Measurements from ENCODE around the gene HS1BP3.

The HS1BP3 gene

DNA sequence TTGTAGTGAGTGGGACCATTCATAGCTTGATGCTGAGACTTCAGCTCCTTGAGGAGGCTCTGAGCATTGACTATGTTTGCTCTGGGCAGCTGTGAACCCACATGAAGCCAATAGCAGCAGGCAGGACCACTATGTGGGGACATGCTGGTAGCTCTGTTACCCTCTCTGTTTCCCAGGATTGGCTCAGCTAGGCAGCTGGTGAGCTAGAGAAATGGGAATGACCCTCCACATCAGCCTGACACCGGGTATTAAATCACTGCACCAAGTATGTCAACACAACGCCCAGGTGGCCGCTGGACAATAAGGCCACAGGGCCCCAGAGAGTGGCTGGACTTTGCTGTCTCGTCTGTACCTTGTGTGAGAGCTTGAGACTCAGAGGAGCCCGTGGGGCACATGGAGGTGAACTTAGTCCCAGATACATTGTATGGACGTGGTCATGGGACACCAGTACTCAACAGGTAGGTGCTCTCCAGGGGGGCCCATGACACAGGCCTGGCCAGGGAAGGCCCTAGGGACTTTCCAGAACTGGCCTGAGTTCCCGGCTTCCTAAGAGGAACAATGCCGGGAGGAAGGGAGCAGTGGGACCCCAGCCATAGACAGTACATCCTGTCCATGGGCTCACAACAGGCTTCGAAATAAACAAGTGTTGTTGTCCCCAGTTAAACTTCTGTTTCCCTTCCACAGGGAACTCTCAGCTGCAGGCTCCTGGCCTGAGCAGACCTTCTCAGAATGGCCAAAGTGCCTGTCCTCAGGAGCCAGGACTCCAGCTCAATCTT, 35.2 kb downstream of the HS1BP3 start:
- 0 out of 2 replicates have a peak, but pooled peaks cover 3% of the 10 kb centered on the region for H3K36me3 ChIP-seq (ENCODE audit: insufficient read depth, low read length)
- ATAC-seq (ENCODE audit: insufficient read depth, low read depth) (no peak), DNase-seq (no peak)
- no peak overlapping the region for H3K4me3 ChIP-seq (ENCODE audit: low read depth in 1 of 2, low read length in 2 of 2)
- TF ChIP-seq, protein P1, sequence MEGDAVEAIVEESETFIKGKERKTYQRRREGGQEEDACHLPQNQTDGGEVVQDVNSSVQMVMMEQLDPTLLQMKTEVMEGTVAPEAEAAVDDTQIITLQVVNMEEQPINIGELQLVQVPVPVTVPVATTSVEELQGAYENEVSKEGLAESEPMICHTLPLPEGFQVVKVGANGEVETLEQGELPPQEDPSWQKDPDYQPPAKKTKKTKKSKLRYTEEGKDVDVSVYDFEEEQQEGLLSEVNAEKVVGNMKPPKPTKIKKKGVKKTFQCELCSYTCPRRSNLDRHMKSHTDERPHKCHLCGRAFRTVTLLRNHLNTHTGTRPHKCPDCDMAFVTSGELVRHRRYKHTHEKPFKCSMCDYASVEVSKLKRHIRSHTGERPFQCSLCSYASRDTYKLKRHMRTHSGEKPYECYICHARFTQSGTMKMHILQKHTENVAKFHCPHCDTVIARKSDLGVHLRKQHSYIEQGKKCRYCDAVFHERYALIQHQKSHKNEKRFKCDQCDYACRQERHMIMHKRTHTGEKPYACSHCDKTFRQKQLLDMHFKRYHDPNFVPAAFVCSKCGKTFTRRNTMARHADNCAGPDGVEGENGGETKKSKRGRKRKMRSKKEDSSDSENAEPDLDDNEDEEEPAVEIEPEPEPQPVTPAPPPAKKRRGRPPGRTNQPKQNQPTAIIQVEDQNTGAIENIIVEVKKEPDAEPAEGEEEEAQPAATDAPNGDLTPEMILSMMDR (IDR thresholded peaks at IDR 0.05; ENCODE audit: borderline replicate concordance, extremely low read depth, low read length, poor library complexity, severe bottlenecking) = no peak
- TF ChIP-seq EZH2 (IDR thresholded peaks at IDR 0.05; ENCODE audit: borderline replicate concordance, low read depth, low read length, severe bottlenecking) = no peak
- H3K27ac ChIP-seq (ENCODE audit: low read length) = no peak overlapping the region
- H3K27me3 ChIP-seq (ENCODE audit: insufficient read depth, low read length, poor library complexity) = no peaks in the 10 kb centered on the region
- no peak overlapping the region for H3K9ac ChIP-seq (ENCODE audit: low read depth, low read length)
- H4K20me1 ChIP-seq (ENCODE audit: insufficient read depth, low read length) = no peaks in the 10 kb centered on the region; the same call in 1 of the 2 replicates
- H3K9me3 ChIP-seq (ENCODE audit: insufficient read depth, low read length, severe bottlenecking) = no peaks in the 10 kb centered on the region
- H3K79me2 ChIP-seq (ENCODE audit: insufficient read depth, low read length) = no peaks in the 10 kb centered on the region
- no peaks in the 10 kb centered on the region for H3K4me1 ChIP-seq (ENCODE audit: insufficient read depth, low read length)
- H2AFZ ChIP-seq (ENCODE audit: low read depth, low read length) = no peak overlapping the region
- no peak overlapping the region for H3K4me2 ChIP-seq (ENCODE audit: insufficient read depth, low read length)

DNA sequence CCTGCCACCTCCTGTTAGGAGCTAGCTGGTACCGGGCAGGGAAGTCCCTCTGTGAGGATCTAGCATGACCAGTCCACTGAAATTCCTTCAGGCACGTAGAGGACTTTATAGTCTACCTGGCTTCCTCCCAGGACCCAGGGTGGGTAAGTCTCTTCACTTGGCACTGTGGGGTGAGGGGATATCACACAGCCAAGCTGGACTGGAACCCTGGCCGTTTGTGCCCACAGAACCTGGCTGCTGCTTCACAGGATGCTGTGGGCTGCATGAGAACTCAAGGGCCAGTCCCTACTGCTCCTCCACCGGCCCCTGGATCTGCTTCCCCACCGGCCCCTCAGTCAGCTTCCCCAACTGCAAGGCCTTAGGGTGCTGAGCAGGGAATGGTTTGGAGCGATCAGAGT, 35.8 kb downstream of the HS1BP3 start:
- no peak for ATAC-seq (ENCODE audit: insufficient read depth, low read depth)
- no peaks in the 10 kb centered on the region; the same call in 1 of the 2 replicates for H4K20me1 ChIP-seq (ENCODE audit: insufficient read depth, low read length)
- H2AFZ ChIP-seq (ENCODE audit: low read depth, low read length) = no peak overlapping the region
- H3K4me3 ChIP-seq (ENCODE audit: low read depth in 1 of 2, low read length in 2 of 2) = no peak overlapping the region
- no peaks in the 10 kb centered on the region for H3K4me1 ChIP-seq (ENCODE audit: insufficient read depth, low read length)
- TF ChIP-seq, protein P1 (IDR thresholded peaks at IDR 0.05; ENCODE audit: borderline replicate concordance, extremely low read depth, low read length, poor library complexity, severe bottlenecking) = no peak
- no peak for TF ChIP-seq EZH2 (IDR thresholded peaks at IDR 0.05; ENCODE audit: borderline replicate concordance, low read depth, low read length, severe bottlenecking)
- H3K9ac ChIP-seq (ENCODE audit: low read depth, low read length) = no peak overlapping the region
- no peaks in the 10 kb centered on the region for H3K9me3 ChIP-seq (ENCODE audit: insufficient read depth, low read length, severe bottlenecking)
- H3K27ac ChIP-seq (ENCODE audit: low read length) = no peak overlapping the region
- H3K79me2 ChIP-seq (ENCODE audit: insufficient read depth, low read length) = no peaks in the 10 kb centered on the region
- H3K4me2 ChIP-seq (ENCODE audit: insufficient read depth, low read length) = no peak overlapping the region
- DNase-seq = no peak
- no peaks in the 10 kb centered on the region for H3K36me3 ChIP-seq (ENCODE audit: insufficient read depth, low read length)
- H3K27me3 ChIP-seq (ENCODE audit: insufficient read depth, low read length, poor library complexity) = no peaks in the 10 kb centered on the region

DNA sequence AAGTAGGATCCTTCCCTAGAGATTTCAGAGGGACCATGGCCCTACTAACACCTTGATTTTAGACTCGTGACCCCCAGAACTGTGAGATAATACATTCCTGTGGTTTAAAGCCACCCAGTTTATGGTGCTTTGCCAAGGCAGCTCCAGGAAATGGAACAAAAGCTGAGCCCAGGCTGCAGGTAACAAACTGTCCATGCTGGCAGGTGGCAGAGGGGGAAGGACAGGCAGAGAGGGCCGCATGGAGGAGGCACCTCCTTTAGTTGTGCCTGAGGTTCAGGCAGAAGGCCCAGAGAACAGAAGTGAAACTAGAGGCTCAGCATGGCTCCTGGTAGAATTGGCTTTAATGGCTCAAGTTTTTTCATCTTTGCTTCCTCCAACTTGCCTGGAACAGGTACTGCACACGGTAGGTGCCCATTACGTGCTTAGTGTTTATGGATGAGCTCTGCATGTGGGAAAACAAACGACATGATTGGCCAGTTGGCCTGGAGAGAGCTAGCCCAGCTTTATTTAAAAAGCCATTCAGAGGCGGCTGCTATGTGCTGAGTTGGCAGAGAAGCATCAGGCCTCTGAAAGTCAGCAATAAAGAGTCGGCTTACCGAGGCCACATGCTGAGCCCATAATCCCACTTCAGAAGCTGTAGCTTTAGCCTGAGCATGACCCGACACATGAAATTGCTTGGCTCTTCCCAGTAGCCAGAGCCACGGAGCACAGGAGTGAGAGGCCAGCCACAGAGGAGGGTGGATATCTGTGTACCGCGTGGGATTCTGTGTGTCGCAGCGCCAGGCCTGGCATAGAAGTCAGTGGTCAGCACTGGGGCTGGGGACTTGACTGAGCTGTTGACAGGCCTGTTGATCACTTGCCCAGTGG, 36.5 kb downstream of the HS1BP3 start:
- no peak for DNase-seq
- Histone ChIP-seq H3K4me2 (ENCODE audit: insufficient read depth, low read length) (no peak overlapping the region), H3K27ac (ENCODE audit: low read length) (no peak overlapping the region)

More for the DNA sequence above, 36.5 kb downstream of the HS1BP3 start:
- H3K9ac ChIP-seq (ENCODE audit: low read depth, low read length) = no peak overlapping the region
- TF ChIP-seq EZH2 (IDR thresholded peaks at IDR 0.05; ENCODE audit: borderline replicate concordance, low read depth, low read length, severe bottlenecking) = no peak
- TF ChIP-seq, protein P1 (IDR thresholded peaks at IDR 0.05; ENCODE audit: borderline replicate concordance, extremely low read depth, low read length, poor library complexity, severe bottlenecking) = no peak
- ATAC-seq (ENCODE audit: insufficient read depth, low read depth) = no peak
- no peaks in the 10 kb centered on the region; the same call in 1 of the 2 replicates for H4K20me1 ChIP-seq (ENCODE audit: insufficient read depth, low read length)
- H3K4me1 ChIP-seq (ENCODE audit: insufficient read depth, low read length) = no peaks in the 10 kb centered on the region
- H3K4me3 ChIP-seq (ENCODE audit: low read depth in 1 of 2, low read length in 2 of 2) = no peak overlapping the region
- no peaks in the 10 kb centered on the region for H3K27me3 ChIP-seq (ENCODE audit: insufficient read depth, low read length, poor library complexity)
- no peaks in the 10 kb centered on the region for H3K36me3 ChIP-seq (ENCODE audit: insufficient read depth, low read length)
- no peak overlapping the region for H2AFZ ChIP-seq (ENCODE audit: low read depth, low read length)
- H3K9me3 ChIP-seq (ENCODE audit: insufficient read depth, low read length, severe bottlenecking) = no peaks in the 10 kb centered on the region
- no peaks in the 10 kb centered on the region for H3K79me2 ChIP-seq (ENCODE audit: insufficient read depth, low read length)

All from DND-41 (cell line).